Hematopoietic multipotent progenitor cell treated with erythropoietin and hydrocortisone succinate and interleukin-3 and kit ligand, for 15 days (in vitro differentiated cells): ENCODE results near the gene KLHL14.
"Not testable (repeated sequence)": the region's sequence is repeated elsewhere in the genome, so short reads cannot be mapped to it uniquely, and the experiment has no call there.

Source experiments
- DNase-seq: peaks from one replicate; pipeline ENCODE4 v3.0.0-alpha.2; 2015; ENCODE audit warnings: low spot score

Gene KLHL14

GRCh38 chr18:32772581-32773381 is at the start of gene KLHL14:
KLHL14 (minus strand) TSS chr18:32773023; CDS start chr18:32770591, 2,432 bp downstream.
- DNase-seq, result no peak

DNA sequence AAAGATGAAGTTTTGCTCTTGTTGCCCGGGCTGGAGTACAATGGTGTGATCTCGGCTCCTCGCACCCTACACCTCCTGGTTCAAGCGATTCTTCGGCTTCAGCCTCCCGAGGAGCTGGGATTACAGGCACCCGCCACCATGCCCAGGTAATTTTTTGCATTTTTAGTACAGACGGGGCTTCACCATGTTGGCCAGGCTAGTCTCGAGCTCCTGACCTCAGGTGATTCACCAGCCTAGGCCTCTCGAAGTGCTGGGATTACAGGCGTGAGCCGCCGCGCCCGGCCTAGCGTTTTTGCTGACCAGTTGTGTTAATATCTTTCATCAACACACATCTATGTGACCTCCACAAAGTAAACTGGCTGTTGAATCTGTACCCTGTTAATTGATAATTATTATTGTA is 49.4 kb upstream of the KLHL14 start:
- DNase-seq, result no peak

DNA sequence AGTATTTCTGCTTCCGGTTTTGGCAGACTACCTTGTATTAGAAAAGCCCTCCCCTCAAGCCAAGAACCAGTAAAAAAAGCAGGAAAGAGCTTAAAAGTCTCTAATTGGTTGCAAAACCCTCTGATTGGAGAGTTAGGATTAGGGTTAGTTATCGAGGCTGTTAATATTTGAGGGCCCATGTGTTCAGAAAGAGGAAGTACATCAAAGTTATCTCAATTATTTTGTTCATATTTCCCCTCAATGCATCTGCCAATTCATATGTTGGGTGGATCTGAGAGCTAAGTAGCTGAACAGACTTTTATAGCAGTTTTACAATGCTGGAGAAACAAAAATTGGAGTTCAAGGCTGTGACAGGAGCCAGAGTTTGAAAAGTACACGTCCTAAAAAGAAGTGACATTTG is 43.1 kb upstream of the KLHL14 start:
- no peak for DNase-seq

DNA sequence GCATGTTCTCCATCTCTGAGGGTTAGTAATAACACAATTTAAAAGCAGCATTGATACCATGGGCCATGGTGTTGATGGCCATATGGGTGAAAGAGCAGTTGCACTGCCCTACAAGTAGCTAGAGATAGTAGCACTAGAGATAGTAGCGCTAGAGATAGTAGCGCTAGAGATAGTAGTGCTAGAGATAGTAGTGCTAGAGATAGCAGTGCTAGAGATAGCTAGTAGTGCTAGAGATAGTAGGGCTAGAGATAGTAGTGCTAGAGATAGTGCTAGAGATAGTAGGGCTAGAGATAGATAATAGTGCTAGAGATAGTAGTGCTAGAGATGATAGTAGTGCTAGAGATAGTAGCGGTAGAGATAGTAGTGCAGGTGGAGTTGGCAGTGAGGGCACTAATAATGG is 39.5 kb upstream of the KLHL14 start:
- no peak for DNase-seq

GRCh38 chr18:32810314-32810713 is 37.5 kb upstream of the KLHL14 start:
- no peak for DNase-seq

DNA sequence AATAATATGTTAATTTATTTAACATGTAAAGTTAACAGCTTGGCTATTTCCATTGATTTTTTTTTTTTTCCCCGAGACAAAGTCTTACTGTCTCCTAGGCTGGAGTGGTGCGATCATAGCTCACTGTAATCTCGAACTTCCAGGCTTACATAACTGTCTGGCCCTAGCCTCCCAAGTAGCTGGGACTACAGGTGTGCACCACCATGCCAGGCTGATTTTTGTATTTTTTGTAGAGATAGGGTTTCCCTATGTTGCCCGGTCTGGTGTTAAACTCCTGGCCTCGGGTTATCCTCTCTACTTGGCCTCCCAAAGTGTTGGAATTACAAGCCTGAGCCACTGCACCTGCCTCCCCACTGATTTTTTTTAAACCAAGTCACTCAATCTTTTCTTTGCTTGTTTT is 32.5 kb upstream of the KLHL14 start:
- DNase-seq, result no peak

- no peak for DNase-seq
Measured at GRCh38 chr18:32804134-32804888, 31.5 kb upstream of the KLHL14 start.

DNA sequence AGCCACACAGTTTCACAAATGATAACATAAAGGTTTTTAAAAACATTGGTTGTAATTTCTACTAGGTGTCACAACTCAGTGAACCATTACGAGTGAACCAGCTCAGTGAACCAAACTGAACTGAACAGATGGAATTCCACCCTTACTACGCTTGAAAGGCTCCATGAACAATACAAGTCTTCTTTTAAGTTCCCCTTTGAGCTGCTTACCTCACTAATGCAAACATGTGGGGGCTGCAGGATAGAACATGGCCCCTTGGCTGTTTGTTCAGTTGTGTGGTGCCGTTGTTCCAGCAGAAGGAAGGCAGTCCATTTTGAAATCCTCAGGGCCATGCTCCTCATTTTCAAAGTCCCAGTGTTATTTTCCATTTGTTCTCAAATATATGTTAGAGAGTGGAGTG is 30.7 kb upstream of the KLHL14 start:
- no peak for DNase-seq

DNA sequence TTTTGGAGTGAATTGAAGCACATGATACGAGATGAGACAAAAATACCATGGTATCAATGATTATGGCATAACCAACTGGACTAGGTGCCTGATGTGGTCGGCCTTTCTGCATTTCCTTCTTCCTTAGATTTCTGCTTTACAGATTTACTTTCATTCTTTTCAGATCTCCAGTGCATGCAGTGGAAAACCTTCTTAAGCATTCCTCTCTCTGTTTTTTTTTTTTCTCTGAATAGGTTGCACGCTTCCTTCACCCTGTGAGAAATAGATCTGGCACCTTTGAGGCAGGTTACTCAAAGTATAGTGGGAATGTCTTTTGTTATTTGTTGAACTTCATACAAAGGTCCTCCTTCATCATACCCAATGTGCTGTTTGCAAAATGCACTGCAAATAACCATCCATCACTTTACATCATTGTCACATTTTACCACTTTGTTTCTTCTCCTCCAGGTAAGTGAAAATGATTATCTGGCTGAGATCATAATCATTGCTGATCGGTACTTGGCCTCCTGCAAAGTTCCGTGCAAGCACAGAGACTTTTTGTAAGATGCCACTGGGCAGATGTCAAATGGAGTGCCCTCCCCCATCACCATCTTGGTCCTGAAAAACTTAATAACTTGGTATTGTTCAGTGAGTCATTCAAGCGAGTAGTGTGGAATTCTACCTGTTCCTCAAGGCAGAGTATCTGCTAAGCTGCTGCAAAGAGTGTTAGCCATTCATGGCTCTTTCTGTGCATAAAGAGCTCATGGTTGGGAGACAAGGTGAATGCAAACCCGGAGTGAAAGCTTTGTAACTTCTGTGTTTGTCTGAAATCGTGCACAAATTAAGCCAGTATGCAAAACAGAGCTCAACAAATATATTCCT is 30.0 kb upstream of the KLHL14 start:
- no peak for DNase-seq

- DNase-seq, result no peak
Measured at GRCh38 chr18:32801228-32801627, 28.4 kb upstream of the KLHL14 start.

DNA sequence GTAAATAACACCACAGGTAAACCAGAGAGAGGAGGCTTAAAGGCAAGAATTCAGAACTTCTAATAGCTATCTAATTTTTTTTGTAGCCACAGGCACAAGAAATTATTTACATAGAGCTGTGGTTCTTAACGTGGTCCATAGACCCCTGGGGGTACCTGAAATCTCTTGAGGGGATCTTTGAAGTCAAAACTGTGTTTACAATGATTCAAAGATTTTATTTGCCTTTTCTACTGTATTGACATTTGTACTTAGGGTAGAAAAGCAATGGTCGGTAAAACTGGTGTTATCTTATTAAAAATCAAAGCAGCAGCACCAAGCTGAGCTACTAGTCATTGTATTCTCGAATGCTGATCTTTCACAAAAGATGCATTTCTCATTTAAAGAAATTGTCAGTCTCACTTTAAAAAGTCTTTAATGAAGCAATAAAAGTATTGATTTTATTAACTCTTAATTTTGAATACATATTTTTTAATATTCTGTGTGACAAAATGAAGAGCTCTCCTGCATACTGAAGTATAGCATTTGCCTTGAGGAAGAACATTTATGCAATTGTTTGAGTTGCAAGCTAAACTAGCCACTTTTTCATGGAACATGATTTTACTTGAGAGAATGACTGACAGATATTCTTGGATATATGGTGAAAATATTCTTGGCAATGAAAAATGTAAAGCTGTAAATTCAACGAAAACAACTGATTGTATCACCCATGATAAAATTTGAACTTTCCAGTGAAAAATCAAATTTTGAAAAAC is 25.6 kb upstream of the KLHL14 start:
- DNase-seq, result no peak

- not testable (repeated sequence) for DNase-seq
Measured at GRCh38 chr18:32794667-32795066, 21.8 kb upstream of the KLHL14 start.

DNA sequence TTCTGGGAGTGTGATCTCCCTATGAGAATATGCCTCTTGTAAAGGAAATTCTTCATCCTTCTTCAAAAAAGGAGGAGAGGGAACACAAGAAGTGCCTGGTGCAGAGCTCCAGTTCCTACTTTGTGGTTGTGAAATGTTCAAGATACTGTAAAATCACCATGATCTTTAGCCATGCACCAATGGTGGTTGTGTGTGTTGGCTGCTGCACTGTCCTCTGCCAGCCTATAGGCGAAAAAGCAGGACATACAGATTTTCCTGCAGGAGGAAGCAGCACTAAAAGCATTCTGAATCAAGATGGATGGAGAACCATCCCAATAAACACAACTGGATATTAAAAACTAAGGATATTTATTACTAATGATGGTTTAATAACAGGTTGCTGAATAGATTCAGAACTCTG is 6.2 kb upstream of the KLHL14 start:
- no peak for DNase-seq

DNA sequence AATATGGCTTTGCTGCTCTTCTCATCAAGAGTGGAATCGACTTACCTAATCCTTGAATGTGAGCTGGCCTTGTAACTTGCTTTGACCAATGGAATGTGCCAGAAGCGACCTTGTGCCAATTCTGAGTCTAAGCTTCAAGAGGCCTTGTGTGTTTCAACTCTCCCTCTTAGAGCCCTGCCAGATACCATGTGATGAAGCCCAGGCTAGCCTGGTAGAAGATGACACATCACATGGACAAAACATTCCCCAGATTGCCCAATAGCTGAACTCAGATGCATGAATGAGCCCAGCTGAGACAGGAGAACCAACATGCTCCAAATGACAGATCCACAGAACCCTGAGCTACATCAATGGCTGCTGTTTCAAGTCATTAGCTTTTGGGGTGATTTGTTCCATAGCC is 4.2 kb upstream of the KLHL14 start:
- no peak for DNase-seq

GRCh38 chr18:32776561-32776960 is 3.7 kb upstream of the KLHL14 start:
- DNase-seq, result no peak

- DNase-seq, result no peak
Measured at GRCh38 chr18:32775628-32776027, 2.8 kb upstream of the KLHL14 start.

- no peak for DNase-seq
Measured at GRCh38 chr18:32773382-32773712, 524 bp upstream of the KLHL14 start.

- DNase-seq, result no peak
Measured at GRCh38 chr18:32771871-32772580, 797 bp downstream of the KLHL14 start.

DNA sequence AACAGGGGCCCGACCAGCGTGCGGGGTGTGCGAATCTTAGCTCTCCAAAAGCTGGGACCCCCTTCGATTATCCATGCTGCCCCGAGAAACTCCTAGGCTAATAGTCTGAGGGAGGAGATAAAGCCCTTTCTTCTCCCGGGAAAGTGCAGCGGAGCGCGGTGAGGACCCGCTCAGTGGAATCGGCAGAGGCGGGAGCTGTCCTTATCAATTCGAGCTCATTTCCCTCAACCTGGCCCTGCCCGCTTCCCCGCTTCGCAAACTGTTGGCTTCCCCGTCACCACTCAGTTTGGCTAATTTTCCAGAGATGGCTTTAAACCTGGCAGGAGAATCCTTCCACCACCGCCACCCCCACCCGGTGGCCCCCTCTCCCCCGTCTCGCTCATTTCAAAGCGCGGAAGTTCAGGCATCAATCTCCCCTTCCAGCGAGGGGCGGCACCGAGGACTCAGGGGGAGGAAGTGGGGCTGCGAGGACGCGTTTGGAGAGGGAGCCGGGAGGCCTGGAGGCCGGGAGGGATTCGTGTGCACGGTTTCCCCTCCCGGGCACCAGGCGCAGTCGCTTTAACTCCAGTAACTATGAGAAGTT is 1.6 kb downstream of the KLHL14 start:
- DNase-seq, result no peak

GRCh38 chr18:32770666-32771168 is 2.1 kb downstream of the KLHL14 start:
- DNase-seq, result no peak
